Neuronal stem cell (in vitro differentiated cells): Measurements from ENCODE around the gene P4HB.

Experiments
- DNase-seq: peaks from one replicate; pipeline ENCODE4 v3.0.0-alpha.2; 2013; ENCODE audit warnings: low spot score
- H2AFZ ChIP-seq: one replicate; pipeline ENCODE4 v1.6.1; 2013; ENCODE audit warnings: mild to moderate bottlenecking, low read length, inconsistent platforms
- H2AK5ac ChIP-seq: 2 replicates; pipeline ENCODE4 v1.6.1; 2013; ENCODE audit warnings: low read depth, mild to moderate bottlenecking, inconsistent platforms, low read length, moderate library complexity, mixed read lengths
- H2BK120ac ChIP-seq: 2 replicates; pipeline ENCODE4 v1.6.1; 2013; ENCODE audit warnings: low read depth, mild to moderate bottlenecking, inconsistent platforms, low read length, moderate library complexity, mixed read lengths
- H2BK12ac ChIP-seq: one replicate; pipeline ENCODE4 v1.6.1; 2013; ENCODE audit warnings: low read length, inconsistent platforms
- H2BK15ac ChIP-seq: 2 replicates; pipeline ENCODE4 v1.6.1; 2013; ENCODE audit warnings: mild to moderate bottlenecking, low read length, inconsistent platforms, mixed read lengths
- H2BK5ac ChIP-seq: one replicate; pipeline ENCODE4 v1.6.1; 2013; ENCODE audit warnings: inconsistent platforms, mild to moderate bottlenecking, low read length, moderate library complexity
- H3K14ac ChIP-seq: one replicate; pipeline ENCODE4 v1.6.1; 2013; ENCODE audit warnings: low read length, inconsistent platforms
- H3K18ac ChIP-seq: 2 replicates; pipeline ENCODE4 v1.6.1; 2013; ENCODE audit warnings: low read length, inconsistent platforms
- H3K23ac ChIP-seq: 2 replicates; pipeline ENCODE4 v1.6.1; 2013; ENCODE audit warnings: low read depth, mild to moderate bottlenecking, mixed read lengths, low read length, inconsistent platforms; ENCODE audit not compliant: poor library complexity
- H3K27ac ChIP-seq: replicated peaks from 3 replicates; pipeline ENCODE4 v1.5.1; 2013; ENCODE audit warnings: low read length, inconsistent platforms
- H3K27me3 ChIP-seq, 3 experiments: 2 replicates each; pipeline ENCODE4 v1.6.1; 2013; ENCODE audit warnings: low read length in 3 of 3, mild to moderate bottlenecking in 2 of 3, inconsistent platforms in 1 of 3, low read depth in 1 of 3, mixed read lengths in 1 of 3, moderate library complexity in 1 of 3; ENCODE audit not compliant: control insufficient read depth in 3 of 3, insufficient read depth in 3 of 3
- H3K36me3 ChIP-seq, 2 donors: replicated peaks in 1 of 2; 2 replicates each; pipeline ENCODE4 v1.6.1; 2013; ENCODE audit warnings: low read length in 2 of 2; ENCODE audit not compliant: control insufficient read depth in 2 of 2, insufficient read depth in 2 of 2
- H3K4ac ChIP-seq: 2 replicates; pipeline ENCODE4 v1.6.1; 2013; ENCODE audit warnings: inconsistent platforms, mild to moderate bottlenecking, low read length, moderate library complexity
- H3K4me1 ChIP-seq, 2 donors: 1 replicate in 1 of 2; 2 replicates in 1 of 2; pipeline ENCODE4 v1.6.1; 2013; ENCODE audit warnings: low read length in 2 of 2, low read depth in 1 of 2; ENCODE audit not compliant: control insufficient read depth in 2 of 2, insufficient read depth in 1 of 2
- H3K4me2 ChIP-seq: one replicate; pipeline ENCODE4 v1.6.1; 2013; ENCODE audit warnings: mild to moderate bottlenecking, low read length, inconsistent platforms; ENCODE audit not compliant: insufficient read depth, poor library complexity, severe bottlenecking
- H3K4me3 ChIP-seq, 2 donors: 2 replicates each; pipeline ENCODE4 v1.5.1; 2013; ENCODE audit warnings: low read length in 2 of 2, mild to moderate bottlenecking in 2 of 2, inconsistent platforms in 1 of 2, moderate library complexity in 1 of 2
- H3K79me1 ChIP-seq: one replicate; pipeline ENCODE4 v1.6.1; 2013; ENCODE audit warnings: low read depth, mild to moderate bottlenecking, inconsistent platforms, low read length, moderate library complexity
- H3K9ac ChIP-seq: one replicate; pipeline ENCODE4 v1.6.1; 2013; ENCODE audit warnings: mild to moderate bottlenecking, low read depth, low read length, inconsistent platforms; ENCODE audit not compliant: poor library complexity
- H3K9me3 ChIP-seq, 2 donors: replicated peaks in 1 of 2; 2 replicates each; pipeline versions ENCODE3 to v1.6.1; 2013; ENCODE audit warnings: low read length in 2 of 2, mild to moderate bottlenecking in 2 of 2, inconsistent platforms in 1 of 2, low read depth in 1 of 2, mixed read lengths in 1 of 2, moderate library complexity in 1 of 2; ENCODE audit not compliant: control insufficient read depth in 2 of 2, insufficient read depth in 1 of 2
- H4K8ac ChIP-seq: one replicate; pipeline ENCODE4 v1.6.1; 2013; ENCODE audit warnings: low read depth, mild to moderate bottlenecking, inconsistent platforms, low read length, moderate library complexity
- H4K91ac ChIP-seq: one replicate; pipeline ENCODE4 v1.6.1; 2013; ENCODE audit warnings: low read length, low read depth, mild to moderate bottlenecking, inconsistent platforms; ENCODE audit not compliant: poor library complexity
- WGBS, 2 donors: extraction: QIAGEN DNeasy Blood & Tissue Kit; methylation state at CpG; one replicate each; pipeline ENCODE4 v1.1.7; 2013; ENCODE audit warnings: missing lambda C conversion rate in 2 of 2, mixed read lengths in 1 of 2; ENCODE audit not compliant: insufficient read length in 2 of 2, insufficient replicate concordance in 1 of 2; ENCODE audit errors: extremely low coverage in 2 of 2; 5-methylcytosine and 5-hydroxymethylcytosine counted together

Gene P4HB

GRCh38 chr17:81810476-81810875 lies 49.9 kb downstream of the P4HB start:
- Histone ChIP-seq H3K23ac (no peak overlapping the region), H3K4me1 (peaks cover 0 to 3% of the 10 kb centered on the region in 2 donors), H3K27me3 (peaks cover 0 to 56% (median 26%) of the 10 kb centered on the region in 3 experiments), H2AK5ac (peak overlapping the region; percentile 96), H3K14ac (no peak overlapping the region), H3K79me1 (peaks cover 9% of the 10 kb centered on the region), H2BK5ac (no peak overlapping the region), H3K4me2 (no peak overlapping the region), H4K91ac (no peak overlapping the region), H3K27ac (no peak overlapping the region), H3K36me3 (no peaks in the 10 kb centered on the region), H3K4me3 (no peak overlapping the region), H2BK15ac (no peak overlapping the region), H3K18ac (no peak overlapping the region), H2AFZ (no peak overlapping the region), H3K9me3 (no peaks in the 10 kb centered on the region), H3K4ac (no peak overlapping the region), H4K8ac (no peak overlapping the region), H2BK12ac (no peak overlapping the region), H2BK120ac (no peak overlapping the region), H3K9ac (no peak overlapping the region)
- DNase-seq: no peak
- no CpG with 5 or more reads among the region's 8 CpGs for WGBS, 2 donors

DNA sequence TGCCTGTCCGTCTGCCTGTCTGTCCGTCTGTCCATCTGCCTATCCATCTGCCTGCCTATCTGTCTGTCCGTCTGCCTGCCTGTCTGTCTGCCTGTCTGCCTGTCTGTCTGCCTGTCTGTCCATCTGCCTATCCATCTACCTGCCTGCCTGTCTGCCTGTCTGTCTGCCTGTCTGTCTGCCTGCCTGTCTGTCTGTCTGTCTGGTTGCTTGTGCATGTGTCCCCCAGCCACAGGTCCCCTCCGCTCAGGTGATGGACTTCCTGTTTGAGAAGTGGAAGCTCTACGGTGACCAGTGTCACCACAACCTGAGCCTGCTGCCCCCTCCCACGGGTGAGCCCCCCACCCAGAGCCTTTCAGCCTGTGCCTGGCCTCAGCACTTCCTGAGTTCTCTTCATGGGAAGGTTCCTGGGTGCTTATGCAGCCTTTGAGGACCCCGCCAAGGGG lies 50.8 kb downstream of the P4HB start:
- H3K27me3 ChIP-seq: peaks cover 6 to 61% (median 33%) of the 10 kb centered on the region in 3 experiments
- WGBS, 2 donors: no CpG with 5 or more reads among the region's 7 CpGs

DNA sequence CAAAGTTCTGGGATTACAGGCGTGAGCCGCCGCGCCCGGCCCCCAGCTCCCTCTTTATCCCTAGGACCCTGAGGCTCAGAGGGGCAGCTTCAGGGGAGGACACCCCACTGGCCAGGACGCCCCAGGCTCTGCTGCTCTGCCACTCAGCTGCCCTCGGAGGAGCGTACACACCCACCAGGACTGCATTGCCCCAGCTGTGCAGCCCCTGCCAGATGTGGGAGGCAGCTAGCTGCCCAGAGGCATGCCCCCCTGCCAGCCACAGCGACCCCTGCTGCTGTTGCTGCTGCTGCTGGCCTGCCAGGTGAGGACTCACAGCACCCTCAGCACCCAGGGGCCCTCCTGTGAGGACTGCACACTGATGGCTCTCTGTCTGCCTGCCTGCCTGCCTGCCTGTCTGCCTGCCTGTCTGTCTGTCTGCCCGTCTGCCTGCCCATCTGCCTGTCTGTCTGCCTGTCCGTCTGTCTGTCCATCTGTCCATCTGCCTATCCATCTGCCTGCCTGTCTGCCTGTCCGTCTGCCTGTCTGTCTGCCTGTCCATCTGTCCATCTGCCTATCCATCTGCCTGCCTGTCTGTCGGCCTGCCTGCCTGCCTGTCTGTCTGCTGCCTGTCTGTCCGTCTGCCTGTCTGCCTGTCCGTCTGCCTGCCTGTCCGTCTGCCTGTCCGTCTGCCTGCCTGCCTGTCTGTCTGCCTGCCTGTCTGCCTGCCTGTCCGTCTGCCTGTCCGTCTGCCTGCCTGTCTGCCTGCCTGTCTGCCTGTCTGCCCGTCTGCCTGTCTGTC lies 51.4 kb downstream of the P4HB start:
- Histone ChIP-seq H3K36me3 (no peaks in the 10 kb centered on the region), H3K4me1 (peaks cover 2 to 7% of the 10 kb centered on the region in 2 donors), H4K8ac (no peak overlapping the region), H2AFZ (no peak overlapping the region), H3K4me3 (no peak overlapping the region), H3K9me3 (no peaks in the 10 kb centered on the region), H3K79me1 (peaks cover 9% of the 10 kb centered on the region), H2BK5ac (no peak overlapping the region), H3K18ac (no peak overlapping the region), H2BK12ac (peak overlapping the region; percentile 98), H2BK120ac (no peak overlapping the region), H2BK15ac (no peak overlapping the region), H4K91ac (no peak overlapping the region), H3K4me2 (no peak overlapping the region), H3K23ac (peak overlapping the region; percentile 99), H3K27ac (no peak overlapping the region), H3K9ac (peak overlapping the region; percentile 70), H2AK5ac (peak overlapping the region; percentile 79), H3K4ac (no peak overlapping the region), H3K27me3 (peaks cover 13 to 68% (median 39%) of the 10 kb centered on the region in 3 experiments), H3K14ac (peak overlapping the region; percentile 82)
- no peak for DNase-seq
- no CpG with 5 or more reads among the region's 20 CpGs for WGBS, 2 donors

More for the DNA sequence above, 50.8 kb downstream of the P4HB start:
- H3K14ac ChIP-seq: peak overlapping the region; percentile 82
- peak overlapping the region; percentile 99 for H3K23ac ChIP-seq
- no peak overlapping the region for H2AFZ ChIP-seq
- no peaks in the 10 kb centered on the region for H3K36me3 ChIP-seq
- H2AK5ac ChIP-seq: peak overlapping the region; percentile 76
- no peak overlapping the region for H2BK5ac ChIP-seq
- no peak overlapping the region for H2BK120ac ChIP-seq
- no peak for DNase-seq
- H3K4me3 ChIP-seq: no peak overlapping the region
- no peak overlapping the region for H3K4ac ChIP-seq
- H4K8ac ChIP-seq: no peak overlapping the region
- no peak overlapping the region for H3K27ac ChIP-seq
- H3K9ac ChIP-seq: peak overlapping the region; percentile 70
- no peaks in the 10 kb centered on the region for H3K9me3 ChIP-seq
- H2BK12ac ChIP-seq: peak overlapping the region; percentile 98
- peaks cover 9% of the 10 kb centered on the region for H3K79me1 ChIP-seq
- peak overlapping the region; percentile 7 for H2BK15ac ChIP-seq
- H3K18ac ChIP-seq: no peak overlapping the region
- H3K4me1 ChIP-seq: peaks cover 2 to 7% of the 10 kb centered on the region in 2 donors
- no peak overlapping the region for H3K4me2 ChIP-seq
- H4K91ac ChIP-seq: no peak overlapping the region

- Histone ChIP-seq H3K9ac (peak overlapping the region; percentile 44), H2BK120ac (no peak overlapping the region), H2BK15ac (no peak overlapping the region), H3K4ac (no peak overlapping the region), H3K4me1 (peaks cover 2 to 7% of the 10 kb centered on the region in 2 donors), H3K27me3 (peaks cover 20 to 79% (median 50%) of the 10 kb centered on the region in 3 experiments), H3K23ac (peak overlapping the region; percentile 89), H2AK5ac (peak overlapping the region; percentile 75), H3K9me3 (no peaks in the 10 kb centered on the region), H3K36me3 (no peaks in the 10 kb centered on the region), H4K91ac (no peak overlapping the region), H3K18ac (no peak overlapping the region), H3K4me2 (no peak overlapping the region), H4K8ac (no peak overlapping the region), H2BK5ac (no peak overlapping the region), H2AFZ (no peak overlapping the region), H3K14ac (no peak overlapping the region), H3K4me3 (no peak overlapping the region), H2BK12ac (peak overlapping the region; percentile 73), H3K27ac (no peak overlapping the region), H3K79me1 (peaks cover 7% of the 10 kb centered on the region)
- DNase-seq: no peak
- no CpG with 5 or more reads among the region's 13 CpGs for WGBS, 2 donors
Observed at GRCh38 chr17:81807839-81808238, 52.5 kb downstream of the P4HB start.
